H1 (cell line): ENCODE measurements around the gene MYL5. TPM values are rescaled to one million over a fixed set of nuclear protein-coding genes. Genes with fewer than 3 reads are reported as not detected.

Experiments used
- CTCF ChIA-PET: fragments of 300-600 bp; sonication (Branson Sonifier 250); formaldehyde crosslinking; loops from one replicate; lab custom pipeline; 2021; ENCODE audit not compliant: partially characterized antibody; lab: Charles Lee
- POLR2A ChIA-PET: fragments of 300-600 bp; sonication (Branson Sonifier 250); formaldehyde crosslinking; loops from one replicate; lab custom pipeline; 2021; ENCODE audit warnings: inconsistent platforms; ENCODE audit not compliant: partially characterized antibody; lab: Charles Lee
- DNase-seq, 2 experiments: peaks; one replicate each; pipeline versions ENCODE4 v3.0.0 to v3.0.0-alpha.2; 2010 to 2022; ENCODE audit warnings: low spot score in 2 of 2, low read depth in 1 of 2, mixed read lengths in 1 of 2
- FAIRE-seq: peaks from 2 replicates; lab custom pipeline; 2011; peaks lifted over from hg19 to GRCh38; lab: Jason Lieb, UNC
- H2AFZ ChIP-seq: 2 replicates; pipeline ENCODE4 v1.8.1; 2012; ENCODE audit warnings: low read length, inconsistent platforms
- H2AK5ac ChIP-seq: 2 replicates; pipeline ENCODE4 v1.6.1; 2013; ENCODE audit warnings: low read depth, low read length
- H2BK120ac ChIP-seq: replicated peaks from 2 replicates; pipeline ENCODE3; 2013; ENCODE audit warnings: low read depth, low read length, inconsistent platforms
- H2BK12ac ChIP-seq: 2 replicates; pipeline ENCODE4 v1.6.1; 2013; ENCODE audit warnings: low read depth, low read length
- H2BK15ac ChIP-seq: 2 replicates; pipeline ENCODE4 v1.6.1; 2013; ENCODE audit warnings: low read length
- H2BK20ac ChIP-seq: 2 replicates; pipeline ENCODE4 v1.6.1; 2013; ENCODE audit warnings: low read length
- H2BK5ac ChIP-seq: 2 replicates; pipeline ENCODE4 v1.6.1; 2013; ENCODE audit warnings: low read depth, low read length
- H3K14ac ChIP-seq: 2 replicates; pipeline ENCODE4 v1.6.1; 2013; ENCODE audit warnings: inconsistent platforms; ENCODE audit not compliant: insufficient read length
- H3K18ac ChIP-seq: 2 replicates; pipeline ENCODE4 v1.6.1; 2013; ENCODE audit warnings: low read length; ENCODE audit errors: extremely low read depth
- H3K23ac ChIP-seq: 2 replicates; pipeline ENCODE4 v1.6.1; 2013; ENCODE audit warnings: inconsistent platforms; ENCODE audit not compliant: insufficient read length
- H3K23me2 ChIP-seq: 2 replicates; pipeline ENCODE4 v1.6.1; 2013; ENCODE audit warnings: low read depth, low read length
- H3K27ac ChIP-seq: 2 replicates; pipeline ENCODE4 v1.6.1; 2011; ENCODE audit warnings: low read depth, low read length, inconsistent platforms
- H3K27me3 ChIP-seq, 4 experiments: replicated peaks in 1 of 4; 1 replicate in 1 of 4; 2 replicates in 3 of 4; pipeline versions ENCODE4 v1.6.1 to v1.8.1; 2011 to 2013; ENCODE audit warnings: low read length in 3 of 4, mild to moderate bottlenecking in 3 of 4, inconsistent platforms in 2 of 4, mixed read lengths in 2 of 4, moderate library complexity in 1 of 4; ENCODE audit not compliant: control insufficient read depth in 3 of 4, insufficient read depth in 3 of 4; ENCODE audit errors: extremely low read depth in 1 of 4
- H3K36me3 ChIP-seq, 4 experiments: 2 replicates each; pipeline versions ENCODE4 v1.6.1 to v1.8.1; 2011 to 2013; ENCODE audit warnings: mild to moderate bottlenecking in 4 of 4, low read length in 3 of 4, moderate library complexity in 2 of 4, control low read depth in 1 of 4, inconsistent platforms in 1 of 4; ENCODE audit not compliant: insufficient read depth in 4 of 4, control insufficient read depth in 2 of 4
- H3K4ac ChIP-seq: replicated peaks from 2 replicates; pipeline ENCODE3; 2013; ENCODE audit warnings: low read length, low read depth, mixed read lengths, inconsistent platforms; ENCODE audit not compliant: insufficient read length
- H3K4me1 ChIP-seq, 4 experiments: replicated peaks in 1 of 4; 1 replicate in 1 of 4; 2 replicates in 3 of 4; pipeline versions ENCODE4 v1.6.1 to v1.8.1; 2011 to 2013; ENCODE audit warnings: low read length in 3 of 4, inconsistent platforms in 2 of 4, mixed read lengths in 1 of 4; ENCODE audit not compliant: insufficient read depth in 4 of 4, control insufficient read depth in 3 of 4
- H3K4me2 ChIP-seq, 2 experiments: 2 replicates each; pipeline versions ENCODE4 v1.6.1 to v1.8.1; 2011 to 2013; ENCODE audit warnings: low read depth in 2 of 2, low read length in 2 of 2, control low read depth in 1 of 2, inconsistent platforms in 1 of 2, mild to moderate bottlenecking in 1 of 2; ENCODE audit not compliant: insufficient read depth in 1 of 2
- H3K4me3 ChIP-seq, 4 experiments: fragments of 200-600, 300-600 bp in 1 of 4; sonication (generic), shearing (Covaris generic), sonication (Bioruptor Twin) in 1 of 4; 2 replicates each; pipeline versions ENCODE4 v1.5.1 to v1.8.1; 2011 to 2016; ENCODE audit warnings: low read length in 4 of 4, low read depth in 3 of 4, control low read depth in 2 of 4, inconsistent platforms in 2 of 4, mild to moderate bottlenecking in 2 of 4, mixed read lengths in 1 of 4, moderate library complexity in 1 of 4; ENCODE audit not compliant: insufficient read depth in 2 of 4; ENCODE audit errors: extremely low read depth in 1 of 4
- H3K56ac ChIP-seq: replicated peaks from 2 replicates; pipeline ENCODE3; 2013; ENCODE audit warnings: low read depth, mild to moderate bottlenecking, mixed read lengths, low read length, inconsistent platforms; ENCODE audit not compliant: insufficient read length
- H3K79me1 ChIP-seq: 2 replicates; pipeline ENCODE4 v1.6.1; 2013; ENCODE audit warnings: low read depth, low read length, control low read depth
- H3K79me2 ChIP-seq, 2 experiments: 2 replicates each; pipeline versions ENCODE4 v1.6.1 to v1.8.1; 2012 to 2013; ENCODE audit warnings: low read length in 2 of 2, mild to moderate bottlenecking in 2 of 2, inconsistent platforms in 1 of 2; ENCODE audit not compliant: insufficient read depth in 2 of 2, control insufficient read depth in 1 of 2
- H3K9ac ChIP-seq, 4 experiments: replicated peaks in 1 of 4; 1 replicate in 1 of 4; 2 replicates in 3 of 4; pipeline versions ENCODE4 v1.6.1 to v1.8.1; 2011 to 2013; ENCODE audit warnings: low read depth in 3 of 4, low read length in 3 of 4, control low read depth in 2 of 4, mild to moderate bottlenecking in 2 of 4, moderate library complexity in 2 of 4, inconsistent platforms in 1 of 4; ENCODE audit errors: extremely low read depth in 1 of 4
- H3K9me3 ChIP-seq, 2 experiments: 2 replicates each; pipeline versions ENCODE4 v1.6.1 to v1.8.1; 2012 to 2013; ENCODE audit warnings: mild to moderate bottlenecking in 2 of 2, moderate library complexity in 2 of 2, control low read depth in 1 of 2, inconsistent platforms in 1 of 2, low read depth in 1 of 2, low read length in 1 of 2, mixed read lengths in 1 of 2; ENCODE audit not compliant: insufficient read depth in 2 of 2
- H4K20me1 ChIP-seq, 2 experiments: replicated peaks in 1 of 2; 2 replicates each; pipeline versions ENCODE3 to v1.8.1; 2011 to 2013; ENCODE audit warnings: inconsistent platforms in 2 of 2, low read length in 2 of 2, mild to moderate bottlenecking in 1 of 2; ENCODE audit not compliant: insufficient read depth in 2 of 2, control insufficient read depth in 1 of 2
- H4K5ac ChIP-seq: 2 replicates; pipeline ENCODE4 v1.6.1; 2013; ENCODE audit warnings: low read length, low read depth, mixed read lengths, inconsistent platforms; ENCODE audit not compliant: insufficient read length
- H4K8ac ChIP-seq: 2 replicates; pipeline ENCODE4 v1.8.0; 2013; ENCODE audit warnings: mild to moderate bottlenecking, moderate library complexity, low read length, inconsistent platforms; ENCODE audit not compliant: insufficient read depth; ENCODE audit errors: extremely low read depth
- H4K91ac ChIP-seq: replicated peaks from 2 replicates; pipeline ENCODE3; 2013; ENCODE audit warnings: low read length, mixed read lengths, inconsistent platforms; ENCODE audit not compliant: insufficient read length
- BACH1 ChIP-seq: IDR thresholded peaks from 2 replicates; pipeline ENCODE4 v1.6.1; 2012; ENCODE audit warnings: low read length, improper control_type of control experiment
- CBX8 ChIP-seq: fragments of 300-800, 300-1000 bp; sonication (generic); IDR thresholded peaks from 2 replicates; pipeline ENCODE4 v1.7.1; 2016; ENCODE audit warnings: low read depth, low read length, borderline replicate concordance
- CHD2 ChIP-seq: IDR thresholded peaks from 2 replicates; pipeline ENCODE4 v1.6.1; 2012; ENCODE audit warnings: low read length, improper control_type of control experiment
- GTF2F1 ChIP-seq: IDR thresholded peaks from 2 replicates; pipeline ENCODE4 v1.6.1; 2012; ENCODE audit warnings: low read depth, low read length, improper control_type of control experiment, borderline replicate concordance
- JUND ChIP-seq: IDR thresholded peaks from 2 replicates; pipeline ENCODE4 v1.6.1; 2011; ENCODE audit warnings: mild to moderate bottlenecking, improper control_type of control experiment, low read length
- KDM1A ChIP-seq: fragments of 200-600, 300-600 bp; sonication (generic); IDR thresholded peaks from 2 replicates; pipeline ENCODE4 v1.7.1; 2016; ENCODE audit warnings: mild to moderate bottlenecking, low read length, borderline replicate concordance
- KDM5A ChIP-seq: fragments of 200-600 bp; IDR thresholded peaks from 2 replicates; pipeline ENCODE4 v1.7.1; 2012; ENCODE audit warnings: mild to moderate bottlenecking, low read length, inconsistent platforms, mixed read lengths
- MAFK ChIP-seq: IDR thresholded peaks from 2 replicates; pipeline ENCODE4 v1.6.1; 2012; ENCODE audit warnings: low read depth, mild to moderate bottlenecking, improper control_type of control experiment, low read length
- PHF8 ChIP-seq: fragments of 200-600 bp; sonication (generic); conservative IDR thresholded peaks from 2 replicates; pipeline ENCODE4 v1.7.1; 2012; ENCODE audit warnings: low read depth, mild to moderate bottlenecking, inconsistent platforms, low read length, moderate library complexity
- RNF2 ChIP-seq: fragments of 200-900, 300-1000 bp; sonication (generic); IDR thresholded peaks from 2 replicates; pipeline ENCODE4 v1.7.1; 2016; ENCODE audit warnings: borderline replicate concordance, low read depth, mild to moderate bottlenecking, antibody characterized with exemption, low read length; ENCODE audit not compliant: poor library complexity, severe bottlenecking; ENCODE audit errors: missing control alignments
- SUZ12 ChIP-seq: fragments of 200-600 bp; sonication (generic); IDR thresholded peaks from 2 replicates; pipeline ENCODE4 v1.6.1; 2012; ENCODE audit warnings: mild to moderate bottlenecking, inconsistent platforms, low read length, moderate library complexity, mixed read lengths
- WGBS, 2 experiments: shearing (Covaris generic) in 1 of 2; methylation state at CpG; one replicate each; pipeline versions ENCODE4 v1.1.6 to v1.1.7; 2013 to 2015; ENCODE audit warnings: low lambda C conversion rate in 2 of 2, mixed read lengths in 2 of 2, inconsistent platforms in 1 of 2, low coverage in 1 of 2, missing lambda C conversion rate in 1 of 2; ENCODE audit not compliant: insufficient replicate concordance in 2 of 2, insufficient coverage in 1 of 2, insufficient read length in 1 of 2; ENCODE audit errors: extremely low coverage in 1 of 2, missing lambda C conversion rate in 1 of 2; 5-methylcytosine and 5-hydroxymethylcytosine counted together
- polyA plus RNA-seq, 7 experiments: library from polyadenylated mRNA; depleted of rRNA in 3 of 7; stranded (reverse) in 5 of 7; unstranded in 2 of 7; fragments of >200 nt in 5 of 7; fragments of 200-250 nt in 2 of 7; gene quantifications; 1 replicate in 5 of 7; 2 replicates in 1 of 7; 4 replicates in 1 of 7; pipeline versions ENCODE4 v1.2.1 to v1.2.3, GENCODE V29; 2011 to 2013; ENCODE audit warnings: missing spikeins in 2 of 7, mixed read lengths in 2 of 7
- total RNA-seq: library from RNA; stranded (reverse); fragmentation: NEBNext Ultra II Directional; extraction: Animal tissue kit (Norgen Biotek cat#: 25700); gene quantifications from 2 replicates; pipeline ENCODE4 v1.2.1, GENCODE V29; 2021
- TF ChIP-seq, protein P1 (sequence below): IDR thresholded peaks from 2 replicates; pipeline ENCODE4 v1.6.1; 2012; ENCODE audit warnings: inconsistent platforms

MYL5 gene
- total and polyA plus RNA-seq, 2 of the 8 experiments (the other 6 are each of a cell fraction or from before 2014, with no cell fraction given): 5.7 to 6.8 TPM

- Histone ChIP-seq H3K4me2 (no peak overlapping the region), H2AK5ac (no peak overlapping the region), H3K9ac (no peak overlapping the region), H2BK120ac (no peak overlapping the region), H2BK20ac (no peak overlapping the region), H3K4ac (no peak overlapping the region), H3K18ac (no peak overlapping the region), H3K14ac (no peak overlapping the region), H2AFZ (no peak overlapping the region), H3K27ac (no peak overlapping the region), H3K23me2 (no peaks in the 10 kb centered on the region), H4K20me1 (peaks cover 0 to 2% of the 10 kb centered on the region in 2 experiments), H3K27me3 (no peaks in the 10 kb centered on the region; a peak in 1 of 7 replicates), H3K23ac (no peak overlapping the region), H4K5ac (no peak overlapping the region), H3K56ac (no peak overlapping the region), H3K9me3 (peaks cover 10 to 11% of the 10 kb centered on the region in 2 experiments; a peak in 3 of 4 replicates), H3K4me3 (no peak overlapping the region), H3K79me2 (no peaks in the 10 kb centered on the region), H2BK12ac (no peak overlapping the region), H4K8ac (no peak overlapping the region), H3K36me3 (no peaks in the 10 kb centered on the region), H4K91ac (no peak overlapping the region), H2BK5ac (no peak overlapping the region), H3K4me1 (peaks cover 0 to 4% (median 3%) of the 10 kb centered on the region in 4 experiments; a peak in 4 of 7 replicates), H3K79me1 (no peaks in the 10 kb centered on the region), H2BK15ac (no peak overlapping the region)
- 81% methylated on average over 19 of the region's 20 CpGs; no CpG with 5 or more reads in 1 of the 2 experiments for WGBS, 2 experiments
- no peak for FAIRE-seq
- ChIA-PET POLR2A (no interaction called here), CTCF (interaction anchor here (1.3 to 1.6 kb wide), 3 partner anchors 26 to 64 kb away, joined by 3 to 4 read pairs (median 3); no protein-coding TSS in a partner anchor)
- DNase-seq: no peak
- TF ChIP-seq BACH1 (no peak), CHD2 (no peak), KDM5A (no peak), GTF2F1 (no peak), PHF8 (no peak), SUZ12 (no peak), RNF2 (no peak), JUND (no peak), CBX8 (no peak), MAFK (no peak), KDM1A (no peak)
- TF ChIP-seq, protein P1, sequence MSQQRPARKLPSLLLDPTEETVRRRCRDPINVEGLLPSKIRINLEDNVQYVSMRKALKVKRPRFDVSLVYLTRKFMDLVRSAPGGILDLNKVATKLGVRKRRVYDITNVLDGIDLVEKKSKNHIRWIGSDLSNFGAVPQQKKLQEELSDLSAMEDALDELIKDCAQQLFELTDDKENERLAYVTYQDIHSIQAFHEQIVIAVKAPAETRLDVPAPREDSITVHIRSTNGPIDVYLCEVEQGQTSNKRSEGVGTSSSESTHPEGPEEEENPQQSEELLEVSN: no peak
Measured at GRCh38 chr4:629915-630641, 44.3 kb upstream of the MYL5 start.
